Mucosa of descending colon (tissue), 3 donors: Measurements from ENCODE around the gene PTMA. TPM values are rescaled to one million over a fixed set of nuclear protein-coding genes. Genes with fewer than 3 reads are reported as not detected.
A peak's percentile ranks its signal among the peaks of the same experiment; 100 is the strongest.

Experiments used
- ATAC-seq: fragments of 200-7000 bp; cut with Tn5 transposase; one replicate; pipeline ENCODE4 v1.9.1; 2020; ENCODE audit warnings: mild to moderate bottlenecking, moderate library complexity
- DNase-seq, 3 donors: peaks; one replicate each; pipeline ENCODE4 v3.0.0-alpha.2; 2020
- H3K36me3 ChIP-seq: fragments of 200-600 bp; one replicate; pipeline ENCODE4 v1.8.0; 2021; ENCODE audit warnings: low read depth, mild to moderate bottlenecking
- H3K4me1 ChIP-seq: fragments of 200-600 bp; one replicate; pipeline ENCODE4 v1.8.0; 2021; ENCODE audit warnings: low read depth, mild to moderate bottlenecking
- H3K4me3 ChIP-seq: fragments of 200-600 bp; one replicate; pipeline ENCODE4 v1.8.0; 2021; ENCODE audit warnings: mild to moderate bottlenecking
- H3K9me3 ChIP-seq: fragments of 200-600 bp; one replicate; pipeline ENCODE4 v1.8.0; 2021; ENCODE audit warnings: mild to moderate bottlenecking
- intact Hi-C, 2 donors: fragments of 100-400 bp; cut with DNase I in 1 of 2; cut with micrococcal nuclease in 1 of 2; formaldehyde crosslinking; loops; one replicate each; pipeline versions ENCODE4 v1.11.0 to v1.11.1; 2022; cut with DNase I, micrococcal nuclease
- total RNA-seq, 3 donors: library from RNA; stranded (reverse); fragmentation: NEBNext Ultra II Directional in 2 of 3; extraction: Animal tissue kit (Norgen Biotek cat#: 25700) in 2 of 3; gene quantifications; one replicate each; pipeline versions ENCODE4 v1.2.1 to v1.2.4, GENCODE V29; 2021 to 2023
- TF ChIP-seq, protein P1 (sequence below): fragments of 200-600 bp; IDR thresholded peaks from one replicate; pipeline ENCODE4 v1.8.0; 2022; ENCODE audit warnings: antibody characterized with exemption, mild to moderate bottlenecking
- donor health status: DM: no; HTN: no; CAD: no; lungs with moderate emphysema.
- donor health status: DM: no; HTN: no; CAD: no.
- donor health status: DM: no; HTN: yes; CAD: no.

Gene PTMA
- total RNA-seq, 3 donors from 2014 or later, result 838 to 1,158 (median 963) TPM

DNA sequence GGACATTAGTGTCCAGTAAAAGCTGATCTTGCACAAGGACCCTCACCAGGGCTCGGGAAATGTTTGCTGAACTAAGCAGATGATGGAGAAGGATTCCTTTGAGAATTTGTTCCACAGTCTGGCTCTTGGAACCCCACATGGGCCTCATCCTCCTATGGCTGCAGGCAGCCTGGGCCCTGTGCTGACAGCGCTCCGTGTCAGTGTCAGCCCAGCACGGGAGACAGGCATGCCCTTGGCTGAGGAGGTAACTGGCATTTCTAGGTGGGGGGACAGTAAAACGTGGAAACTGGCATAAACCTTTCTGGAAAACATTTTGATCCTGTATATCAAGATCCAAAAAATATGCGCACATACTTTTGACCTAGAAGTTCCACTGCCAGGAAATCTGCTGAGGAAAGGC is 10.5 kb downstream of the PTMA start:
- DNase-seq (no peak), ATAC-seq (no peak)
- H3K4me1 ChIP-seq, result peaks cover 7% of the 10 kb centered on the region
- no peaks in the 10 kb centered on the region for H3K9me3 ChIP-seq
- H3K4me3 ChIP-seq, result no peak overlapping the region
- H3K36me3 ChIP-seq, result no peaks in the 10 kb centered on the region
- intact Hi-C loops, result no loop called here
- TF ChIP-seq, protein P1, sequence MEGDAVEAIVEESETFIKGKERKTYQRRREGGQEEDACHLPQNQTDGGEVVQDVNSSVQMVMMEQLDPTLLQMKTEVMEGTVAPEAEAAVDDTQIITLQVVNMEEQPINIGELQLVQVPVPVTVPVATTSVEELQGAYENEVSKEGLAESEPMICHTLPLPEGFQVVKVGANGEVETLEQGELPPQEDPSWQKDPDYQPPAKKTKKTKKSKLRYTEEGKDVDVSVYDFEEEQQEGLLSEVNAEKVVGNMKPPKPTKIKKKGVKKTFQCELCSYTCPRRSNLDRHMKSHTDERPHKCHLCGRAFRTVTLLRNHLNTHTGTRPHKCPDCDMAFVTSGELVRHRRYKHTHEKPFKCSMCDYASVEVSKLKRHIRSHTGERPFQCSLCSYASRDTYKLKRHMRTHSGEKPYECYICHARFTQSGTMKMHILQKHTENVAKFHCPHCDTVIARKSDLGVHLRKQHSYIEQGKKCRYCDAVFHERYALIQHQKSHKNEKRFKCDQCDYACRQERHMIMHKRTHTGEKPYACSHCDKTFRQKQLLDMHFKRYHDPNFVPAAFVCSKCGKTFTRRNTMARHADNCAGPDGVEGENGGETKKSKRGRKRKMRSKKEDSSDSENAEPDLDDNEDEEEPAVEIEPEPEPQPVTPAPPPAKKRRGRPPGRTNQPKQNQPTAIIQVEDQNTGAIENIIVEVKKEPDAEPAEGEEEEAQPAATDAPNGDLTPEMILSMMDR, result no peak

DNA sequence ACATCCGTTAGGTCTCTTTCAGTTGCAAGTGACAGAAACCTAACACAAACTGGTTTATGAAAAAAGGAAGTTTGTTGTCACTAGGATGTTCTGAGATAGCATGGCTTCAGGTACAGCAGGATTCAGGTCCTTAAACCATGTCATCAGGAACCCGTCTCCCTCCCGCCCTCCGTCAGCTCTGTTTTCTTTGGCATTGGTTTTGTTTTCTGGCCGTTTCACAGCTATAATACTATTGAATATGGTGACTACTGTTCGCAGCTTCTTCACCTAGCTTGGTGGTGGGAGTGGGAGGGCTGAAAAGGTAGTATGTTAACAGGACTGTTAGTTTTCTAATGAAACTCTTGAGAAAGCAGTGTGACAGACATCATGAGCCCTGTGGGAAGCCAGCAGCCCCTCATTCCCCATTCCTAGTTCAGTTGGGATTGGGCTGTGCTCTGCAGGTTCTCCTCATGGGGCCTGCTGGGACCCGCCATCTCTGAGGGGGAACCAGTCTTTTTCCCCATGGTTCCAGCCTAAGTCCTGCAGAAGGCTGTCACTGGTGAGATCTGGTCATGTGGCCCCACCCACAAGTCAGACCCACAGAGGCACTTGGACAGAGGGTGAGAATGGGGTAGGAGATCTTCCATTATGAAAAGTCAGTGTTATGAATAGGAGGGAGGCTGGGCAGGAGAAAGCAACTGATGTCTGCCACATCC is 12.1 kb downstream of the PTMA start:
- H3K36me3 ChIP-seq, result no peaks in the 10 kb centered on the region
- TF ChIP-seq, protein P1, result no peak
- ATAC-seq, result no peak
- intact Hi-C loops, result no loop called here
- H3K4me3 ChIP-seq, result no peak overlapping the region
- H3K4me1 ChIP-seq, result no peaks in the 10 kb centered on the region
- H3K9me3 ChIP-seq, result no peaks in the 10 kb centered on the region
- DNase-seq, result no peak

DNA sequence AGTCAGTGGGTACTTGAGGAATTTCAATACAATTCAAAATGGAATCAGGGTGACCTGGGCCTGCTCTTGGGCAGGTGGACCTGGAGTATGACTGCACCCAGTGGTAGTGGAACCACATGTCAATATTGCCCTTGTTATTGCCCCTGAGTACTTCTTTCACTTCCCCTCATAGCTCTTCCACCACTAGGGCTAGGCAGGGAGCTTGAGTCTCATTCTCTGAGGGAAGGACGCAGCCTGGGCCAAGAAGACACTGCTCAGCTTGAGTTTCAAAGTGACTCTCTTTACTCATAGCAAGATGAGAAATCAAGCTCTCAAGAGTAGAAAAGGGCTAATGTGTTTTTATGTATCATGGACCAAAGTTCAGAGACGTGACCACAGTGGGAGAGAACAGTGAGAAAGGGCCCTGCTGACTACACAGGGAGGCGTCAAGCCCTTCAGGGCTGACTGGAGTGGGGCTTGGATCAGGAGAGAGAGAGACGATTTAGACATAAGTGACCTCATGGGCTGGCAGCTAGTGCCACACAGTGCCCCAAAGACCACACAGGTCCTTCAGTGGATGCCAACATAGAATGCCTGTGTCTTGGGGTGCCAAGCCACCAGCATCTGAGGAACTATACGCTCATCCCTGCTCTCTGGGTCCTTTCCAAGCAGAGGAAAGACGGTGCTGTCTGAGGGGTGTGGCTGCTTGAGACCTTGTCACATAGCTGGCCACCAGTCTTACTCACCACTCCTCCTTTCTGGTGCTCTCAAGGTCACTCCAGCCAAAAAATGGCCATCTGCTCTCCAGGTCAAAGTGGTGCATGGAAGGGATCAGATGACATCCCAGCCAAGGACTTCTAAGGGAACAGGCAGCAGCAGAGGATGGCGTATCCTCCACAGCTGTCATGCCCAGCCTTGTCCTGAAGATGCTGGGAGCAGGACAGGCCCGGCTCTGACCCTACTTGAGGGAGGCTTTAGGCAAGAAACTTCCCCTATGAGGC is 13.0 kb downstream of the PTMA start:
- ATAC-seq (peak; percentile 37), DNase-seq (no peak)
- TF ChIP-seq, protein P1, result no peak
- intact Hi-C loops, result no loop called here
- Histone ChIP-seq H3K4me3 (no peak overlapping the region), H3K36me3 (no peaks in the 10 kb centered on the region), H3K9me3 (no peaks in the 10 kb centered on the region), H3K4me1 (no peaks in the 10 kb centered on the region)

DNA sequence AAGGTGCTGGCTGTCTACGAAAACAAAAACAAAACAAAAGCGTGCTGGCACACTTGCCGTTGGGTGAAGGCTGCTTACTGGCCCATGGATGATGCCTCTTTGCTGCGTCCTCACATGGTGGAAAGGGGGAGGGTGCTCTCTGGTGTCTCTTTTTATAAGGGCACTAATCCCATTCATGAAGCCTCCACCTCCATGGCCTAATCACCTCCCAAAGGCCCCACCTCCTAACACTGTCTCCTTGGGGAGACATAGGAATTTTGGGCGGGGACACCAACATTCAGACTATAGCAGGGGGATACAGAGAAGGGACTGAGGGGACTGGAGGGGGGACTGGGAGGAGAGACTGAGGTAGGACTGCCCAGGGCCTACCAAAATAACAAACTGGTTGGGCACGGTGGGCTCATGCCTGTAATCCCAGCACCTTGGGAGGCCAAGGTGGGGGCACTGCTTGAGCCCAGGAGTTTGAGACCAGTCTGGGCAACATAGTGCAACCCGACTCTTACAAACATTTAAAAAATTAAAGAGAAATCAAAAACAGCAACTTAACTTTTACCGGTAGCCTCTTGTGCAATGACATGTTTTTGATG is 14.5 kb downstream of the PTMA start:
- intact Hi-C loops, result no loop called here
- no peak for ATAC-seq
- H3K4me3 ChIP-seq, result no peak overlapping the region
- DNase-seq, result no peak
- H3K4me1 ChIP-seq, result no peaks in the 10 kb centered on the region
- H3K36me3 ChIP-seq, result no peaks in the 10 kb centered on the region
- TF ChIP-seq, protein P1, result no peak
- no peaks in the 10 kb centered on the region for H3K9me3 ChIP-seq

DNA sequence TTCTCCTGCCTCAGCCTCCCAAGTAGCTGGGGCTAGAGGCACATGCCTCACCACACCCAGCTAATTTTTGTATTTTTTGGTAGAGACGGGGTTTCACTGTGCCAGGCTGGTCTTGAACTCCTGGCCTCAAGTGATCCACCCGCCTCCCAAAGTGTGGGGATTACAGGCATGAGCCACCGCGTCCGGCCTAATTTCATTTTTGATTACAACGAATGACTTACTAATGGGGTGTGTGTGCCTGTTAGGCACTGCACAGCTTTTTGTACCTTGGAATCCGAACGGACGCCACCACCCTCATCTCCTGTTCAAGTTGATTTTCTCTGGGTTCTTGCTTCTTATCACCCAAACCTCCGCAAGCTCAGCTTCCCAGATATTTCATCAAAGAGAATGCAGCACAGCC is 17.2 kb downstream of the PTMA start:
- TF ChIP-seq, protein P1, result no peak
- ATAC-seq, result no peak
- Histone ChIP-seq H3K36me3 (no peaks in the 10 kb centered on the region), H3K9me3 (no peaks in the 10 kb centered on the region), H3K4me3 (no peak overlapping the region), H3K4me1 (no peaks in the 10 kb centered on the region)
- DNase-seq, result no peak
- intact Hi-C loops, result no loop called here
